GM12865 (cell line): Measurements from ENCODE around the gene CTSD.

Experiments used
- DNase-seq: peaks from one replicate; pipeline ENCODE4 v3.0.0; 2010; ENCODE audit warnings: low read depth
- H3K4me3 ChIP-seq: 2 replicates; pipeline ENCODE4 v1.5.1; 2011; ENCODE audit warnings: mild to moderate bottlenecking, low read depth, low read length, control low read depth
- CTCF ChIP-seq: IDR thresholded peaks from 2 replicates; pipeline ENCODE4 v1.5.1; 2011; ENCODE audit warnings: low read length, control low read depth, low read depth, inconsistent platforms; ENCODE audit not compliant: insufficient read depth; ENCODE audit errors: missing control alignments

CTSD gene

GRCh38 chr11:1748636-1749394 lies 14.9 kb downstream of the CTSD start:
- H3K4me3 ChIP-seq: no peak overlapping the region
- TF ChIP-seq CTCF: no peak
- DNase-seq: no peak

GRCh38 chr11:1747753-1748635 lies 15.7 kb downstream of the CTSD start:
- DNase-seq: no peak
- no peak overlapping the region for H3K4me3 ChIP-seq
- TF ChIP-seq CTCF: no peak

GRCh38 chr11:1746956-1747752 lies 16.6 kb downstream of the CTSD start:
- TF ChIP-seq CTCF: no peak

GRCh38 chr11:1746511-1746931 lies 17.2 kb downstream of the CTSD start:
- no peak for TF ChIP-seq CTCF
- DNase-seq: no peak

More at GRCh38 chr11:1746956-1747752, 16.6 kb downstream of the CTSD start:
- no peak overlapping the region for H3K4me3 ChIP-seq
- no peak for DNase-seq

GRCh38 chr11:1745701-1746320 lies 17.9 kb downstream of the CTSD start:
- no peak for DNase-seq
- no peak overlapping the region for H3K4me3 ChIP-seq
- TF ChIP-seq CTCF: no peak

More at GRCh38 chr11:1746511-1746931, 17.2 kb downstream of the CTSD start:
- no peak overlapping the region for H3K4me3 ChIP-seq

DNA sequence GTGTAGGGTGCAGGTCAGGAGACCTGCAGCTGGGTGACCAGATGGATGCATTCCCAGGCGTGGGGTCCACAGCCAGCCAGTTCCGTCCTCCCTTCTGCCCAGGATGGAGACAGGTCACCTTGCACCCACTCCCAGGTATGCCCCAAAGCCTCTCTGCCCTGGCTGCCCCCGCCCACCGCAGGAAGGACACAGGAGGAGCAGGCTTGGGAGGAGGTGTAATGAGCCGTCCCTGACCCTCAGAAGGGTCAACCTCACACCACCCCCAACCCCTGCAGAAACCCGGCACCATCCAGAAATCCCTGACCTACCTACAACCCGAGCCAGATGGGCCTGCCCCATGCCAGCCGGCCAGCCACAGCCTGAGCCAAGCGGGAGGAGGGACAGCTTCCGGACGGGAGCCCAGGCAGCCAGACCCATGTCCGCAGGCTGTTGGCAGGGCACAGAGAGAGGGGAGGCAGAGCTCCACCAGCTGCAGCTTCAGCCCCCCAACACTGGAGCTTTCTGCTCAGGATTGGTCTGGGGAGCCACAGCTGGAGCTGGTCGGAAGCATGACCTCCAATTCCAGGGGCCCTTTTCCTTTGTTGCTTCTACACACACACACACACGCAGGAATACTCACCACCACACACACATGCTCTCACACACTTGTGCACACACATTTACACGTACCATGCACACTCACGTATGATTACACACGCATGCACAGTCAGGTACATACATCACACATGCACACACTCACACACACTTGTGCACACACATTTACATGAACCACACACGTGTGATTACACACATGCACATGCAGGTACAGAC lies 18.6 kb downstream of the CTSD start:
- no peak for TF ChIP-seq CTCF
- no peak overlapping the region for H3K4me3 ChIP-seq
- no peak for DNase-seq
